Transverse colon (tissue), 4 donors: ENCODE data around the gene MKLN1.

Source experiments
- EP300 ChIP-seq: sonication (generic); formaldehyde crosslinking; IDR thresholded peaks from one replicate; pipeline ENCODE4 v1.6.1; 2017; ENCODE audit warnings: antibody characterized with exemption, low read depth
- POLR2AphosphoS5 ChIP-seq, 3 donors: sonication (generic); formaldehyde crosslinking; IDR thresholded peaks; one replicate each; pipeline ENCODE4 v1.6.1; 2016; ENCODE audit warnings: antibody characterized with exemption in 3 of 3
- TF ChIP-seq, protein P1 (sequence below), 5 experiments: fragments of 200-600 bp in 3 of 5; fragments of 450-650 bp in 2 of 5; sonication (generic) in 3 of 5; IDR thresholded peaks; 1 replicate in 2 of 5; 2 replicates in 3 of 5; pipeline ENCODE4 v1.5.1; 2016 to 2017; ENCODE audit warnings: antibody characterized with exemption in 5 of 5, inconsistent platforms in 3 of 5, mild to moderate bottlenecking in 2 of 5, moderate library complexity in 1 of 5

DNA sequence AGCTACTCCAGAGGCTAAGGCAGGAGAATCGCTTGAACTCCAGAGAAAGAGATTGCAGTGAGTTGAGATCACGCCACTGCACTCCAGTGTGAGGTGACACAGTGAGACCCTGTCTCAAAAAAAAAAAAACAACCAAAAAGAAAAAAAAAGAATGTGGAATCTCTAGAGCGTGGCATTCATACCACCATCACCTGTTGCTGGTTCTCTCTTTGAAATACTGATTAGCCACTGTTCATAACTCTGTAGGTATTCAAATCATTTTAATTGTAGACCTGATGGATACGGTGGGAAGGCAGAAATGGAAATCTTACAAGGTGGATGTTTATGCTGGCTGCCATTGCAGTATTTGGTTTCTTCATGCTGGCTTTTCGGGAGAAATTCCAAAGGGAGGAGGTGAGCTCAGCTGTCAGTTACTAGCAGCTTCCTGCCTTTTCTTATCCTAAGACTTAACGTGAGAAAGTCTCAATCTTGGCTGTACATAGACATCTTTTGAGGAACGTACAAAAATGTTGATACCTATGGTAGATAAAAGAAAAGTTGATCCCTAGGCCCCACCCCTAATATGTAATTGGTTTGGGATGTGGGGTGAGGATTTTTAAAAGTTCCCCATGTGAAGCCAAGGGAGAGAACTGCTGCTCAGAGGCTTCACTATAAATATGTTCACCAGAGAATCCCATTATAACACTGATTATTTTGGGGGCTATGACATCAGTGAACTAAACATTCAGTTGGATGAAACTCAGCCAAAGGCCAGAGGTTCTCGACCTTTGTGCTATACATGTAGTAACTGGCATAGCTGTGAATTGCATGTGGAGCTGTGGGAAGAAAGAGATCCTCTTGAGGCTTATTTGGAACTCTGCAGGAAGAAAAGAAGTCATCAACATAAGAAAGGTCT lies 26.9 kb upstream of the MKLN1 start:
- TF ChIP-seq, protein P1, sequence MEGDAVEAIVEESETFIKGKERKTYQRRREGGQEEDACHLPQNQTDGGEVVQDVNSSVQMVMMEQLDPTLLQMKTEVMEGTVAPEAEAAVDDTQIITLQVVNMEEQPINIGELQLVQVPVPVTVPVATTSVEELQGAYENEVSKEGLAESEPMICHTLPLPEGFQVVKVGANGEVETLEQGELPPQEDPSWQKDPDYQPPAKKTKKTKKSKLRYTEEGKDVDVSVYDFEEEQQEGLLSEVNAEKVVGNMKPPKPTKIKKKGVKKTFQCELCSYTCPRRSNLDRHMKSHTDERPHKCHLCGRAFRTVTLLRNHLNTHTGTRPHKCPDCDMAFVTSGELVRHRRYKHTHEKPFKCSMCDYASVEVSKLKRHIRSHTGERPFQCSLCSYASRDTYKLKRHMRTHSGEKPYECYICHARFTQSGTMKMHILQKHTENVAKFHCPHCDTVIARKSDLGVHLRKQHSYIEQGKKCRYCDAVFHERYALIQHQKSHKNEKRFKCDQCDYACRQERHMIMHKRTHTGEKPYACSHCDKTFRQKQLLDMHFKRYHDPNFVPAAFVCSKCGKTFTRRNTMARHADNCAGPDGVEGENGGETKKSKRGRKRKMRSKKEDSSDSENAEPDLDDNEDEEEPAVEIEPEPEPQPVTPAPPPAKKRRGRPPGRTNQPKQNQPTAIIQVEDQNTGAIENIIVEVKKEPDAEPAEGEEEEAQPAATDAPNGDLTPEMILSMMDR (IDR thresholded peaks at IDR 0.05), result no peak
- no peak for TF ChIP-seq EP300
- TF ChIP-seq POLR2AphosphoS5 (IDR thresholded peaks at IDR 0.05), result no peak
